ENCODE measurements around the gene CHAT. TPM values are rescaled to one million over a fixed set of nuclear protein-coding genes. Genes with fewer than 3 reads are reported as not detected.

The CHAT gene
- total RNA-seq, 2 experiments from 2014 or later: not detected

DNA sequence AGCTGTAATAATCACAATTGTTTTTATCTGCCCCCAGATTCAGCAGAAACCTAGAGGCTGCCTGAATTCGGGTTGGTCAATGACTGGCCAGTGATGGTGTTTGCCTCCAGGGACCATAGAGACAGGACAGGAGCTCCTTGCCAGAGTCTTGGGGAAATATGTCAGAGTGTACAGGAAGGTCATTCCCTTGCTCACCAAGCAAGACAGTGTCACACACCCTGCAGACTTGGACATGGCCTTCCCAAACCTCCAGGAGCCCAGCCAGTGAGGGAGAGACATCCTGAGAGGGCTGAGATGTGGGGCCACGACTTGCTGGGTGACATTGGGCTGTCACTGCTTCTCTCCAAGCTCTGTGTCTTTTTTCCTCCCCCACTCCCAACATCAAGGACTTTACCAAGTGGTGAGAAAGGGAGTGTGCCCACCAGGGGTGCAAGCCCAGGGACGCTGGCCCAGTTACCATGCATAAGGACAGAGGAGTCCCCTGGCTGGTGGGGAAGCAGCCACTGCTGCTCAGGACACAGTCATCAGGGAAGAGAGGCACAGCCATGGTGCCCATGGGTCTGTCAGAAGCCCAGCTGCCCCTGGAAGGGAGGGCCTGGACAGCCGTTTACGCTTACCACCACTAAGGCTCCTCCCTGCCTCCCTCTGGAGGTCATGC is 40.3 kb downstream of the CHAT start:
- DNase-seq: no peak
- no peaks in the 10 kb centered on the region for H3K4me1 Mint-ChIP-seq (ENCODE audit: low read depth)
- no peaks in the 10 kb centered on the region for H3K36me3 Mint-ChIP-seq (ENCODE audit: low read depth)
- peaks cover 13% of the 10 kb centered on the region for H3K27me3 Mint-ChIP-seq (ENCODE audit: low read depth)
- no peak overlapping the region for H3K27ac Mint-ChIP-seq
- CTCF ChIA-PET: no interaction called here
- peaks cover 4% of the 10 kb centered on the region for H3K9me3 Mint-ChIP-seq
- H3K4me3 Mint-ChIP-seq: no peak overlapping the region
- intact Hi-C loops (cut with micrococcal nuclease): no loop called here

GRCh38 chr10:49655099-49655498 is 41.3 kb downstream of the CHAT start:
- peaks cover 13% of the 10 kb centered on the region for H3K27me3 Mint-ChIP-seq (ENCODE audit: low read depth)
- H3K27ac Mint-ChIP-seq: no peak overlapping the region
- DNase-seq: no peak
- peaks cover 11% of the 10 kb centered on the region for H3K9me3 Mint-ChIP-seq
- H3K4me3 Mint-ChIP-seq: no peak overlapping the region
- CTCF ChIA-PET: no interaction called here
- no peaks in the 10 kb centered on the region for H3K4me1 Mint-ChIP-seq (ENCODE audit: low read depth)
- H3K36me3 Mint-ChIP-seq (ENCODE audit: low read depth): no peaks in the 10 kb centered on the region
- intact Hi-C loops (cut with micrococcal nuclease): no loop called here

- peaks cover 11% of the 10 kb centered on the region for H3K9me3 Mint-ChIP-seq
- no peaks in the 10 kb centered on the region for H3K4me1 Mint-ChIP-seq (ENCODE audit: low read depth)
- DNase-seq: no peak
- no peaks in the 10 kb centered on the region for H3K36me3 Mint-ChIP-seq (ENCODE audit: low read depth)
- peaks cover 9% of the 10 kb centered on the region for H3K27me3 Mint-ChIP-seq (ENCODE audit: low read depth)
- no peak overlapping the region for H3K4me3 Mint-ChIP-seq
- CTCF ChIA-PET: no interaction called here
- no peak overlapping the region for H3K27ac Mint-ChIP-seq
- intact Hi-C loops (cut with micrococcal nuclease): no loop called here
Measured at GRCh38 chr10:49656845-49657493, 43.1 kb downstream of the CHAT start.

GRCh38 chr10:49657606-49658005 is 43.8 kb downstream of the CHAT start:
- Mint-ChIP-seq H3K36me3 (ENCODE audit: low read depth) (no peaks in the 10 kb centered on the region), H3K27me3 (ENCODE audit: low read depth) (peaks cover 8% of the 10 kb centered on the region), H3K9me3 (peaks cover 11% of the 10 kb centered on the region), H3K4me3 (no peak overlapping the region), H3K27ac (no peak overlapping the region), H3K4me1 (ENCODE audit: low read depth) (no peaks in the 10 kb centered on the region)
- DNase-seq: no peak
- intact Hi-C loops (cut with micrococcal nuclease): no loop called here
- CTCF ChIA-PET: no interaction called here

DNA sequence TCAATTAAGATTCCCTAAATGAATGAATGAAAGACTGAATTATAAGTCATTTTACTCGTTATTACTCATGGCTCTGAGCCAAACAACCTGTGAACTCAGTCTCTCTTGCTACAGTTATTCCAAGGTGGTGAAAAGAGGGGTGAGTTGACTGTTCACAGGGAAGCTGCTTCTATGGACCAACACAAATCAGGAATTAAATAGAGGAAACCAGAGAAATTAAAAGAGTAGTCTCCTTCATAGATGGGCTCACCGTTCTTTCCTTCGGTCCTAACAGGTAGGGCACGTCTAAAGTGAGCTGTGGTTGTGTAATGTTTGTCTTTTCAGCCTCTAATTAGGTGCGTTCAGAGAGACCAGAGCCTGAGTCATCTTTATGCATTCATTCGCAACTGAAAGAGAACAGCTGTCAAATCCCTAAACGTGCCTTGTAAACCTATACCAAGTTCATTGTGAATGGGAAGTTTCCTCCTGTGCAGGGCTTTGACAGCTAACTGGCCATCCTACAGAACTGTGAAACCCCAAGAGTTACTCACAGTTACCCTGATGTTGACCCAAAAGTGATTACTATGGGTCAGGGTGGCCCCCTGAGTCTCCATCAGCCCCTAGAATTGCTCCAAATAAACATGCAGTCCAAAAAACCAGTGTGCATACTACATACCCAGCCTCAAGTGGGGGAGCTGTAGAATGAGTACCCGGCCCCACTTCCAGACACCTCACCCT is 47.5 kb downstream of the CHAT start:
- H3K27ac Mint-ChIP-seq: no peak overlapping the region
- peaks cover 11% of the 10 kb centered on the region for H3K9me3 Mint-ChIP-seq
- intact Hi-C loops (cut with micrococcal nuclease): no loop called here
- DNase-seq: no peak
- H3K36me3 Mint-ChIP-seq (ENCODE audit: low read depth): no peaks in the 10 kb centered on the region
- no peak overlapping the region for H3K4me3 Mint-ChIP-seq
- CTCF ChIA-PET: no interaction called here
- H3K4me1 Mint-ChIP-seq (ENCODE audit: low read depth): no peaks in the 10 kb centered on the region
- H3K27me3 Mint-ChIP-seq (ENCODE audit: low read depth): peaks cover 6% of the 10 kb centered on the region

- Mint-ChIP-seq H3K4me1 (ENCODE audit: low read depth) (no peaks in the 10 kb centered on the region), H3K9me3 (peaks cover 11% of the 10 kb centered on the region), H3K27ac (no peak overlapping the region), H3K4me3 (no peak overlapping the region), H3K36me3 (ENCODE audit: low read depth) (no peaks in the 10 kb centered on the region), H3K27me3 (ENCODE audit: low read depth) (peaks cover 3% of the 10 kb centered on the region)
- intact Hi-C loops (cut with micrococcal nuclease): no loop called here
- no peak for DNase-seq
- CTCF ChIA-PET: no interaction called here
Measured at GRCh38 chr10:49662169-49662830, 48.5 kb downstream of the CHAT start.

DNA sequence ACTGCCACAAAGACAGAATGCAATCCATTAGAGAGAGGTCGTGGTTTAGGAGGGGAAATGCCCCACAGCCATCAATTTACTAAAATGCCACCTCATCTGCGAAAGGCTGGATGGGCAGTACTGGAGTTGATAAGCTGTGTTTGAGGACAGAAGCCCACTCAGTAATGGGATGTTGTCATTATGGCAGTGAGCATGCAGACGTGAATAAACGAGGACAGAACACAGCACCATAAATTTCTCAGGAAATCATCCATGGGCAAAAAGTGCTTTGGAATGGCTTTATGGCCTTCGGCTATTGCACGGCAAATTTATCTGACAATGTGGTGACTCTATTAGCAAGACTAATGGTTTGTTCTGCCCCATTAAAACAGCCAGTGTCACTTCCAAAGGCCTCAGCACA is 49.8 kb downstream of the CHAT start:
- intact Hi-C loops (cut with micrococcal nuclease): no loop called here
- no peaks in the 10 kb centered on the region for H3K4me1 Mint-ChIP-seq (ENCODE audit: low read depth)
- H3K4me3 Mint-ChIP-seq: no peak overlapping the region
- no peaks in the 10 kb centered on the region for H3K36me3 Mint-ChIP-seq (ENCODE audit: low read depth)
- peaks cover 3% of the 10 kb centered on the region for H3K27me3 Mint-ChIP-seq (ENCODE audit: low read depth)
- no peak overlapping the region for H3K27ac Mint-ChIP-seq
- CTCF ChIA-PET: no interaction called here
- H3K9me3 Mint-ChIP-seq: peaks cover 11% of the 10 kb centered on the region
- no peak for DNase-seq

GRCh38 chr10:49664006-49664841 is 50.4 kb downstream of the CHAT start:
- Mint-ChIP-seq H3K4me1 (ENCODE audit: low read depth) (no peaks in the 10 kb centered on the region), H3K36me3 (ENCODE audit: low read depth) (no peaks in the 10 kb centered on the region), H3K27me3 (ENCODE audit: low read depth) (peaks cover 3% of the 10 kb centered on the region), H3K4me3 (no peak overlapping the region), H3K27ac (no peak overlapping the region), H3K9me3 (peaks cover 6% of the 10 kb centered on the region)
- intact Hi-C loops (cut with micrococcal nuclease): no loop called here
- no peak for DNase-seq
- CTCF ChIA-PET: no interaction called here

DNA sequence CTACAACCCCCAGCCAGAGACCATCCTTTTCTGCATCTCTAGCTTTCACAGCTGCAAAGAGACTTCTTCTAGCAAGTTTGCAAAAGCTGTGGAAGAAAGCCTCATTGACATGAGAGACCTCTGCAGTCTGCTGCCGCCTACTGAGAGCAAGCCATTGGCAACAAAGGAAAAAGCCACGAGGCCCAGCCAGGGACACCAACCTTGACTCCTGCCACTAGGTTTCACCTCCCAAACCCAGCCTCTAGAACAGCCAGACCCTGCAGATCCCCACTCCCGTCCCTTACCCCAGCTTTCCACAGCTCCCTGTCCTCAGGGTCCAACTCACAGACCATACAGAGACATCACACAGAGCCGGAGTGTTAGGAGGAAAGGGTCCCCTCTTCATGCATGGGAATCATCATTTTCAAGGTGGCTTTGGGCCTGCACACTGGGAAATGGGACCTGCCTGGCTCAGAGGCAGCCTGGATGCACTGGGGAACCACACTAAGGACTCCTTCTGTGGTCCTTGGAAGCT is 51.1 kb downstream of the CHAT start:
- H3K27me3 Mint-ChIP-seq (ENCODE audit: low read depth): peaks cover 3% of the 10 kb centered on the region
- H3K9me3 Mint-ChIP-seq: peaks cover 1% of the 10 kb centered on the region
- no peak for DNase-seq
- no peaks in the 10 kb centered on the region for H3K4me1 Mint-ChIP-seq (ENCODE audit: low read depth)
- intact Hi-C loops (cut with micrococcal nuclease): no loop called here
- H3K36me3 Mint-ChIP-seq (ENCODE audit: low read depth): no peaks in the 10 kb centered on the region
- H3K27ac Mint-ChIP-seq: no peak overlapping the region
- no peak overlapping the region for H3K4me3 Mint-ChIP-seq
- CTCF ChIA-PET: no interaction called here

- CTCF ChIA-PET: no interaction called here
- no peaks in the 10 kb centered on the region for H3K9me3 Mint-ChIP-seq
- no peaks in the 10 kb centered on the region for H3K36me3 Mint-ChIP-seq (ENCODE audit: low read depth)
- H3K4me1 Mint-ChIP-seq (ENCODE audit: low read depth): no peaks in the 10 kb centered on the region
- H3K4me3 Mint-ChIP-seq: no peak overlapping the region
- H3K27me3 Mint-ChIP-seq (ENCODE audit: low read depth): peaks cover 6% of the 10 kb centered on the region
- no peak overlapping the region for H3K27ac Mint-ChIP-seq
- intact Hi-C loops (cut with micrococcal nuclease): no loop called here
- no peak for DNase-seq
Measured at GRCh38 chr10:49666054-49666615, 52.3 kb downstream of the CHAT start.

DNA sequence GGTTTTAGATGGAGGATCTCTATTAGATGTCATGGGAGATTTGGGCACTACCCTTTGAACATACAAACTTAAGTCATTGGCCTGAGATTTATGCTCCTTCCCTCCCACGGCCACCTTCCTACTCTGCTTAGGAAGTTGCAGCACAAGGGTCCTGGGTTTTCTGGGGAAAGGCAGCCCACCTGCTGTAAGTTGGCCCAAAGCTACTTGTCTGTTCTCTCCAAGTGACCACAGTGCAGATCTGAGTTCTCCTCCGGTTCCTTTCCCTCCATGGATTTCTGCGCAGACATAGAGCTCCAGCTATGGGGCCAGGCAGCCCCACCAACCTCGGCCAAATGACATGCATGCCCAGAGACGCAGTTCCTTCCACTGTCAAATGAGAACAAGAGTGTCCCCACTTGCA is 52.8 kb downstream of the CHAT start:
- Mint-ChIP-seq H3K27ac (no peak overlapping the region), H3K9me3 (no peaks in the 10 kb centered on the region), H3K27me3 (ENCODE audit: low read depth) (peaks cover 12% of the 10 kb centered on the region), H3K4me1 (ENCODE audit: low read depth) (no peaks in the 10 kb centered on the region), H3K36me3 (ENCODE audit: low read depth) (no peaks in the 10 kb centered on the region), H3K4me3 (no peak overlapping the region)
- intact Hi-C loops (cut with micrococcal nuclease): no loop called here
- CTCF ChIA-PET: no interaction called here
- no peak for DNase-seq

DNA sequence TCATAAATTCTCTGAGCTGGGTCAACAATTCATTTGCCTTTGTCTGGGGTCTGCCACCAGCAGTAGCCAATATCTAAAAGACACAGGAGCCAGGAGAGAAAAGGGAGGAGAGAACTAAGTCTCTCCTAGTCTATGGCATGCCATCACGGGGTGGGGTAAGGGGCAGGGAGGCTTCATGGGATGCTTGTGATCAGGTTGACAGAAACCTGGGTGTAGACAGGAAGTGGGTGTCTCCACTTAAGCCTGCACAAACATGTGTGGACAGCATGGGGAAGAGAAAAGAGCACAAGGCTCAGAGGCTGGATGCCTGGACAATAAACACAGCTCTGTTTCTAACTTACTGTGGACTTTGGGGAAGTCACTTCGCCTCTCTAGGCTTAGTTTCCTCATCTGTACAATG is 54.2 kb downstream of the CHAT start:
- Mint-ChIP-seq H3K4me1 (ENCODE audit: low read depth) (no peaks in the 10 kb centered on the region), H3K36me3 (ENCODE audit: low read depth) (no peaks in the 10 kb centered on the region), H3K9me3 (no peaks in the 10 kb centered on the region), H3K27ac (no peak overlapping the region), H3K27me3 (ENCODE audit: low read depth) (peaks cover 19% of the 10 kb centered on the region), H3K4me3 (no peak overlapping the region)
- no peak for DNase-seq
- intact Hi-C loops (cut with micrococcal nuclease): no loop called here
- CTCF ChIA-PET: no interaction called here

Measured in activated naive CD4-positive, alpha-beta T cell treated with anti-CD3 and anti-CD28 coated beads for 36 hours (primary cell).